ENCODE measurements around the gene SELL.

The SELL gene

GRCh38 chr1:169711469-169712308 is at the start of gene SELL:
Gene SELL (minus strand): TSS chr1:169711620. CDS start chr1:169711498, 122 bp downstream.
- POLR2A ChIA-PET, result no interaction called here
- CTCF ChIA-PET, result interaction anchor here (0.6 to 2.1 kb wide), 11 partner anchors 9 to 1103 kb away, joined by 3 to 18 read pairs (median 4); partner anchors contain the start of gene F5
- peak; percentile 21 for DNase-seq (ENCODE audit: low read depth, low spot score)
- TF ChIP-seq CTCF (IDR thresholded peaks at IDR 0.05; ENCODE audit: insufficient read depth, low read length, missing control alignments), result peak; percentile 70
- peak within 1 kb of the TSS; percentile 41 for H3K4me3 ChIP-seq (ENCODE audit: low read depth, low read length)

- no peak for TF ChIP-seq CTCF (IDR thresholded peaks at IDR 0.05; ENCODE audit: insufficient read depth, low read length, missing control alignments)
- DNase-seq (ENCODE audit: low read depth, low spot score), result no peak
- ChIA-PET CTCF (no interaction called here), POLR2A (no interaction called here)
- no peak overlapping the region for H3K4me3 ChIP-seq (ENCODE audit: low read depth, low read length)
Observed at GRCh38 chr1:169759038-169759437, 47.6 kb upstream of the SELL start.

GRCh38 chr1:169753549-169753948 is 42.1 kb upstream of the SELL start:
- TF ChIP-seq CTCF (IDR thresholded peaks at IDR 0.05; ENCODE audit: insufficient read depth, low read length, missing control alignments), result no peak

GRCh38 chr1:169750041-169750440 is 38.6 kb upstream of the SELL start:
- ChIA-PET POLR2A (no interaction called here), CTCF (no interaction called here)
- TF ChIP-seq CTCF (IDR thresholded peaks at IDR 0.05; ENCODE audit: insufficient read depth, low read length, missing control alignments), result no peak
- no peak overlapping the region for H3K4me3 ChIP-seq (ENCODE audit: low read depth, low read length)
- no peak for DNase-seq (ENCODE audit: low read depth, low spot score)

More at GRCh38 chr1:169753549-169753948, 42.1 kb upstream of the SELL start:
- no peak for DNase-seq (ENCODE audit: low read depth, low spot score)
- no peak overlapping the region for H3K4me3 ChIP-seq (ENCODE audit: low read depth, low read length)
- ChIA-PET POLR2A (no interaction called here), CTCF (no interaction called here)

- TF ChIP-seq CTCF (IDR thresholded peaks at IDR 0.05; ENCODE audit: insufficient read depth, low read length, missing control alignments), result no peak
- ChIA-PET POLR2A (no interaction called here), CTCF (interaction anchor here (1.5 kb wide), 1 partner anchor 64 kb away, joined by 3 read pairs; no protein-coding TSS in a partner anchor)
- H3K4me3 ChIP-seq (ENCODE audit: low read depth, low read length), result no peak overlapping the region
- no peak for DNase-seq (ENCODE audit: low read depth, low spot score)
Observed at GRCh38 chr1:169746550-169746949, 35.1 kb upstream of the SELL start.

- CTCF ChIA-PET, result no interaction called here
- no peak for TF ChIP-seq CTCF (IDR thresholded peaks at IDR 0.05; ENCODE audit: insufficient read depth, low read length, missing control alignments)
- POLR2A ChIA-PET, result no interaction called here
- no peak for DNase-seq (ENCODE audit: low read depth, low spot score)
- H3K4me3 ChIP-seq (ENCODE audit: low read depth, low read length), result no peak overlapping the region
Observed at GRCh38 chr1:169745015-169745861, 33.8 kb upstream of the SELL start.
